H1 (cell line): ENCODE measurements around the gene MYO1F. TPM values are rescaled to one million over a fixed set of nuclear protein-coding genes. Genes with fewer than 3 reads are reported as not detected.

Source experiments
- CTCF ChIA-PET: fragments of 300-600 bp; sonication (Branson Sonifier 250); formaldehyde crosslinking; loops from one replicate; lab custom pipeline; 2021; ENCODE audit not compliant: partially characterized antibody; lab: Charles Lee
- POLR2A ChIA-PET: fragments of 300-600 bp; sonication (Branson Sonifier 250); formaldehyde crosslinking; loops from one replicate; lab custom pipeline; 2021; ENCODE audit warnings: inconsistent platforms; ENCODE audit not compliant: partially characterized antibody; lab: Charles Lee
- DNase-seq, 2 experiments: peaks; one replicate each; pipeline versions ENCODE4 v3.0.0 to v3.0.0-alpha.2; 2010 to 2022; ENCODE audit warnings: low spot score in 2 of 2, low read depth in 1 of 2, mixed read lengths in 1 of 2
- FAIRE-seq: peaks from 2 replicates; lab custom pipeline; 2011; peaks lifted over from hg19 to GRCh38; lab: Jason Lieb, UNC
- H2AFZ ChIP-seq: 2 replicates; pipeline ENCODE4 v1.8.1; 2012; ENCODE audit warnings: low read length, inconsistent platforms
- H2AK5ac ChIP-seq: 2 replicates; pipeline ENCODE4 v1.6.1; 2013; ENCODE audit warnings: low read depth, low read length
- H2BK120ac ChIP-seq: replicated peaks from 2 replicates; pipeline ENCODE3; 2013; ENCODE audit warnings: low read depth, low read length, inconsistent platforms
- H2BK12ac ChIP-seq: 2 replicates; pipeline ENCODE4 v1.6.1; 2013; ENCODE audit warnings: low read depth, low read length
- H2BK15ac ChIP-seq: 2 replicates; pipeline ENCODE4 v1.6.1; 2013; ENCODE audit warnings: low read length
- H2BK20ac ChIP-seq: 2 replicates; pipeline ENCODE4 v1.6.1; 2013; ENCODE audit warnings: low read length
- H2BK5ac ChIP-seq: 2 replicates; pipeline ENCODE4 v1.6.1; 2013; ENCODE audit warnings: low read depth, low read length
- H3K14ac ChIP-seq: 2 replicates; pipeline ENCODE4 v1.6.1; 2013; ENCODE audit warnings: inconsistent platforms; ENCODE audit not compliant: insufficient read length
- H3K18ac ChIP-seq: 2 replicates; pipeline ENCODE4 v1.6.1; 2013; ENCODE audit warnings: low read length; ENCODE audit errors: extremely low read depth
- H3K23ac ChIP-seq: 2 replicates; pipeline ENCODE4 v1.6.1; 2013; ENCODE audit warnings: inconsistent platforms; ENCODE audit not compliant: insufficient read length
- H3K23me2 ChIP-seq: 2 replicates; pipeline ENCODE4 v1.6.1; 2013; ENCODE audit warnings: low read depth, low read length
- H3K27ac ChIP-seq: 2 replicates; pipeline ENCODE4 v1.6.1; 2011; ENCODE audit warnings: low read depth, low read length, inconsistent platforms
- H3K27me3 ChIP-seq, 4 experiments: replicated peaks in 1 of 4; 1 replicate in 1 of 4; 2 replicates in 3 of 4; pipeline versions ENCODE4 v1.6.1 to v1.8.1; 2011 to 2013; ENCODE audit warnings: low read length in 3 of 4, mild to moderate bottlenecking in 3 of 4, inconsistent platforms in 2 of 4, mixed read lengths in 2 of 4, moderate library complexity in 1 of 4; ENCODE audit not compliant: control insufficient read depth in 3 of 4, insufficient read depth in 3 of 4; ENCODE audit errors: extremely low read depth in 1 of 4
- H3K36me3 ChIP-seq, 4 experiments: 2 replicates each; pipeline versions ENCODE4 v1.6.1 to v1.8.1; 2011 to 2013; ENCODE audit warnings: mild to moderate bottlenecking in 4 of 4, low read length in 3 of 4, moderate library complexity in 2 of 4, control low read depth in 1 of 4, inconsistent platforms in 1 of 4; ENCODE audit not compliant: insufficient read depth in 4 of 4, control insufficient read depth in 2 of 4
- H3K4ac ChIP-seq: replicated peaks from 2 replicates; pipeline ENCODE3; 2013; ENCODE audit warnings: low read length, low read depth, mixed read lengths, inconsistent platforms; ENCODE audit not compliant: insufficient read length
- H3K4me1 ChIP-seq, 4 experiments: replicated peaks in 1 of 4; 1 replicate in 1 of 4; 2 replicates in 3 of 4; pipeline versions ENCODE4 v1.6.1 to v1.8.1; 2011 to 2013; ENCODE audit warnings: low read length in 3 of 4, inconsistent platforms in 2 of 4, mixed read lengths in 1 of 4; ENCODE audit not compliant: insufficient read depth in 4 of 4, control insufficient read depth in 3 of 4
- H3K4me2 ChIP-seq, 2 experiments: 2 replicates each; pipeline versions ENCODE4 v1.6.1 to v1.8.1; 2011 to 2013; ENCODE audit warnings: low read depth in 2 of 2, low read length in 2 of 2, control low read depth in 1 of 2, inconsistent platforms in 1 of 2, mild to moderate bottlenecking in 1 of 2; ENCODE audit not compliant: insufficient read depth in 1 of 2
- H3K4me3 ChIP-seq, 4 experiments: fragments of 200-600, 300-600 bp in 1 of 4; sonication (generic), shearing (Covaris generic), sonication (Bioruptor Twin) in 1 of 4; 2 replicates each; pipeline versions ENCODE4 v1.5.1 to v1.8.1; 2011 to 2016; ENCODE audit warnings: low read length in 4 of 4, low read depth in 3 of 4, control low read depth in 2 of 4, inconsistent platforms in 2 of 4, mild to moderate bottlenecking in 2 of 4, mixed read lengths in 1 of 4, moderate library complexity in 1 of 4; ENCODE audit not compliant: insufficient read depth in 2 of 4; ENCODE audit errors: extremely low read depth in 1 of 4
- H3K56ac ChIP-seq: replicated peaks from 2 replicates; pipeline ENCODE3; 2013; ENCODE audit warnings: low read depth, mild to moderate bottlenecking, mixed read lengths, low read length, inconsistent platforms; ENCODE audit not compliant: insufficient read length
- H3K79me1 ChIP-seq: 2 replicates; pipeline ENCODE4 v1.6.1; 2013; ENCODE audit warnings: low read depth, low read length, control low read depth
- H3K79me2 ChIP-seq, 2 experiments: 2 replicates each; pipeline versions ENCODE4 v1.6.1 to v1.8.1; 2012 to 2013; ENCODE audit warnings: low read length in 2 of 2, mild to moderate bottlenecking in 2 of 2, inconsistent platforms in 1 of 2; ENCODE audit not compliant: insufficient read depth in 2 of 2, control insufficient read depth in 1 of 2
- H3K9ac ChIP-seq, 4 experiments: replicated peaks in 1 of 4; 1 replicate in 1 of 4; 2 replicates in 3 of 4; pipeline versions ENCODE4 v1.6.1 to v1.8.1; 2011 to 2013; ENCODE audit warnings: low read depth in 3 of 4, low read length in 3 of 4, control low read depth in 2 of 4, mild to moderate bottlenecking in 2 of 4, moderate library complexity in 2 of 4, inconsistent platforms in 1 of 4; ENCODE audit errors: extremely low read depth in 1 of 4
- H3K9me3 ChIP-seq, 2 experiments: 2 replicates each; pipeline versions ENCODE4 v1.6.1 to v1.8.1; 2012 to 2013; ENCODE audit warnings: mild to moderate bottlenecking in 2 of 2, moderate library complexity in 2 of 2, control low read depth in 1 of 2, inconsistent platforms in 1 of 2, low read depth in 1 of 2, low read length in 1 of 2, mixed read lengths in 1 of 2; ENCODE audit not compliant: insufficient read depth in 2 of 2
- H4K20me1 ChIP-seq, 2 experiments: replicated peaks in 1 of 2; 2 replicates each; pipeline versions ENCODE3 to v1.8.1; 2011 to 2013; ENCODE audit warnings: inconsistent platforms in 2 of 2, low read length in 2 of 2, mild to moderate bottlenecking in 1 of 2; ENCODE audit not compliant: insufficient read depth in 2 of 2, control insufficient read depth in 1 of 2
- H4K5ac ChIP-seq: 2 replicates; pipeline ENCODE4 v1.6.1; 2013; ENCODE audit warnings: low read length, low read depth, mixed read lengths, inconsistent platforms; ENCODE audit not compliant: insufficient read length
- H4K8ac ChIP-seq: 2 replicates; pipeline ENCODE4 v1.8.0; 2013; ENCODE audit warnings: mild to moderate bottlenecking, moderate library complexity, low read length, inconsistent platforms; ENCODE audit not compliant: insufficient read depth; ENCODE audit errors: extremely low read depth
- H4K91ac ChIP-seq: replicated peaks from 2 replicates; pipeline ENCODE3; 2013; ENCODE audit warnings: low read length, mixed read lengths, inconsistent platforms; ENCODE audit not compliant: insufficient read length
- CTBP2 ChIP-seq: IDR thresholded peaks from 2 replicates; pipeline ENCODE4 v1.7.0; 2011; ENCODE audit warnings: borderline replicate concordance, mild to moderate bottlenecking, moderate library complexity, mixed read lengths, low read length; ENCODE audit not compliant: insufficient read depth, insufficient read length
- HDAC6 ChIP-seq: IDR thresholded peaks from one replicate; pipeline ENCODE4 v1.7.1; 2012; ENCODE audit warnings: low read depth, mild to moderate bottlenecking, inconsistent platforms, low read length, moderate library complexity
- MAFK ChIP-seq: IDR thresholded peaks from 2 replicates; pipeline ENCODE4 v1.6.1; 2012; ENCODE audit warnings: low read depth, mild to moderate bottlenecking, improper control_type of control experiment, low read length
- NANOG ChIP-seq: IDR thresholded peaks from 2 replicates; pipeline ENCODE4 v1.6.1; 2011; ENCODE audit warnings: low read length, low read depth, mild to moderate bottlenecking, inconsistent platforms; ENCODE audit not compliant: insufficient read depth, poor library complexity, severe bottlenecking
- POLR2A ChIP-seq, 2 experiments: IDR thresholded peaks; 1 replicate in 1 of 2; 2 replicates in 1 of 2; pipeline ENCODE4 v1.6.1; 2011; ENCODE audit warnings: low read depth in 2 of 2, low read length in 2 of 2, mild to moderate bottlenecking in 2 of 2; ENCODE audit errors: control extremely low read depth in 1 of 2
- POLR2AphosphoS5 ChIP-seq: IDR thresholded peaks from 2 replicates; pipeline ENCODE4 v1.6.1; 2011; ENCODE audit warnings: low read depth, low read length
- RNF2 ChIP-seq: fragments of 200-900, 300-1000 bp; sonication (generic); IDR thresholded peaks from 2 replicates; pipeline ENCODE4 v1.7.1; 2016; ENCODE audit warnings: borderline replicate concordance, low read depth, mild to moderate bottlenecking, antibody characterized with exemption, low read length; ENCODE audit not compliant: poor library complexity, severe bottlenecking; ENCODE audit errors: missing control alignments
- SIRT6 ChIP-seq: IDR thresholded peaks from one replicate; pipeline ENCODE4 v1.7.1; 2012; ENCODE audit warnings: low read length, inconsistent platforms
- SRF ChIP-seq: IDR thresholded peaks from 2 replicates; pipeline ENCODE4 v1.6.1; 2011; ENCODE audit warnings: mild to moderate bottlenecking, low read depth, low read length, moderate library complexity
- TAF1 ChIP-seq: IDR thresholded peaks from 2 replicates; pipeline ENCODE4 v1.6.1; 2011; ENCODE audit warnings: mild to moderate bottlenecking, low read depth, low read length
- WGBS, 2 experiments: shearing (Covaris generic) in 1 of 2; methylation state at CpG; one replicate each; pipeline versions ENCODE4 v1.1.6 to v1.1.7; 2013 to 2015; ENCODE audit warnings: low lambda C conversion rate in 2 of 2, mixed read lengths in 2 of 2, inconsistent platforms in 1 of 2, low coverage in 1 of 2, missing lambda C conversion rate in 1 of 2; ENCODE audit not compliant: insufficient replicate concordance in 2 of 2, insufficient coverage in 1 of 2, insufficient read length in 1 of 2; ENCODE audit errors: extremely low coverage in 1 of 2, missing lambda C conversion rate in 1 of 2; 5-methylcytosine and 5-hydroxymethylcytosine counted together
- polyA plus RNA-seq, 7 experiments: library from polyadenylated mRNA; depleted of rRNA in 3 of 7; stranded (reverse) in 5 of 7; unstranded in 2 of 7; fragments of >200 nt in 5 of 7; fragments of 200-250 nt in 2 of 7; gene quantifications; 1 replicate in 5 of 7; 2 replicates in 1 of 7; 4 replicates in 1 of 7; pipeline versions ENCODE4 v1.2.1 to v1.2.3, GENCODE V29; 2011 to 2013; ENCODE audit warnings: missing spikeins in 2 of 7, mixed read lengths in 2 of 7
- total RNA-seq: library from RNA; stranded (reverse); fragmentation: NEBNext Ultra II Directional; extraction: Animal tissue kit (Norgen Biotek cat#: 25700); gene quantifications from 2 replicates; pipeline ENCODE4 v1.2.1, GENCODE V29; 2021
- TF ChIP-seq, protein P1 (sequence below): IDR thresholded peaks from 2 replicates; pipeline ENCODE4 v1.6.1; 2011; ENCODE audit warnings: low read depth, mild to moderate bottlenecking, low read length; ENCODE audit not compliant: insufficient read depth
- TF ChIP-seq, protein P2 (sequence below): IDR thresholded peaks from 2 replicates; pipeline ENCODE4 v1.6.1; 2012; ENCODE audit warnings: low read length, inconsistent platforms

The MYO1F gene
- total and polyA plus RNA-seq, 2 of the 8 experiments (the other 6 are each of a cell fraction or from before 2014, with no cell fraction given): 1.4 to 4.6 TPM

DNA sequence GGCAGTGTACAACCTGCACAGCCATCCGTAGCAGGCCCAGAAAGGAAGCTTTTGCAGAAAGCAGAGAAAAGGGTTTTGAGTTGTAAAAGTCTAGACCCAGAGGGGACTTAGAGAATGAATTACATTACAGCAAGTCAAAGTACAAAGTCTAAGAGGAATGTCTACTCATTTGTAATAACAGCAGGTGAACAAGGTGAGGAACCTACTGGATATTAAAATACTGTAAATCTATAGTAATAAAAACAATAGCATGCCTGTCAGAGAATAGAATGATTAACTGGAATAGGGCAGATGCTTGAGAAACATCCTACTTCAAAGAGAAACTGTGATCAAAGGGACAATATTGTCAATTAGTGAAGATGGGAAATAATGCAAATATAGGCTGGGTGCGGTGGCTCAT, 45.0 kb downstream of the MYO1F start:
- Histone ChIP-seq H3K23me2 (no peaks in the 10 kb centered on the region; the same call in 1 of the 2 replicates), H2BK5ac (no peak overlapping the region), H3K23ac (no peak overlapping the region), H4K8ac (no peak overlapping the region), H3K4me3 (no peak overlapping the region), H2BK20ac (no peak overlapping the region), H2AK5ac (no peak overlapping the region), H2BK15ac (no peak overlapping the region), H3K79me1 (peaks cover 9% of the 10 kb centered on the region), H3K79me2 (no peaks in the 10 kb centered on the region), H3K4me2 (no peak overlapping the region), H3K4me1 (peaks cover 0 to 5% (median 0%) of the 10 kb centered on the region in 4 experiments; a peak in 2 of 7 replicates), H3K14ac (no peak overlapping the region), H2BK120ac (no peak overlapping the region), H4K5ac (no peak overlapping the region), H4K91ac (no peak overlapping the region), H3K56ac (no peak overlapping the region), H2AFZ (no peak overlapping the region), H3K27ac (no peak overlapping the region), H3K18ac (no peak overlapping the region), H3K36me3 (no peaks in the 10 kb centered on the region), H3K27me3 (no peaks in the 10 kb centered on the region), H3K9me3 (no peaks in the 10 kb centered on the region), H3K4ac (no peak overlapping the region), H4K20me1 (peaks cover 6 to 14% of the 10 kb centered on the region in 2 experiments), H3K9ac (no peak overlapping the region), H2BK12ac (no peak overlapping the region)
- no peak for FAIRE-seq
- POLR2A ChIA-PET: interaction anchor here (1.2 kb wide), 1 partner anchor 46 kb away, joined by 3 read pairs; no protein-coding TSS in a partner anchor
- DNase-seq: no peak
- 88% methylated on average over 2 of the region's 2 CpGs; no CpG with 5 or more reads in 1 of the 2 experiments for WGBS, 2 experiments
- CTCF ChIA-PET: interaction anchor here (1.0 kb wide), 1 partner anchor 18 kb away, joined by 3 read pairs; no protein-coding TSS in a partner anchor
- TF ChIP-seq RNF2 (no peak), MAFK (no peak), POLR2A (IDR thresholded peaks at IDR 0.05; ENCODE audit: control extremely low read depth in 1 of 2, low read depth in 2 of 2, low read length in 2 of 2) (no peak), HDAC6 (no peak), CTBP2 (no peak), TAF1 (no peak), POLR2AphosphoS5 (no peak), SRF (no peak), SIRT6 (no peak), NANOG (no peak)
- TF ChIP-seq, protein P1, sequence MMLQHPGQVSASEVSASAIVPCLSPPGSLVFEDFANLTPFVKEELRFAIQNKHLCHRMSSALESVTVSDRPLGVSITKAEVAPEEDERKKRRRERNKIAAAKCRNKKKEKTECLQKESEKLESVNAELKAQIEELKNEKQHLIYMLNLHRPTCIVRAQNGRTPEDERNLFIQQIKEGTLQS: no peak
- TF ChIP-seq, protein P2, sequence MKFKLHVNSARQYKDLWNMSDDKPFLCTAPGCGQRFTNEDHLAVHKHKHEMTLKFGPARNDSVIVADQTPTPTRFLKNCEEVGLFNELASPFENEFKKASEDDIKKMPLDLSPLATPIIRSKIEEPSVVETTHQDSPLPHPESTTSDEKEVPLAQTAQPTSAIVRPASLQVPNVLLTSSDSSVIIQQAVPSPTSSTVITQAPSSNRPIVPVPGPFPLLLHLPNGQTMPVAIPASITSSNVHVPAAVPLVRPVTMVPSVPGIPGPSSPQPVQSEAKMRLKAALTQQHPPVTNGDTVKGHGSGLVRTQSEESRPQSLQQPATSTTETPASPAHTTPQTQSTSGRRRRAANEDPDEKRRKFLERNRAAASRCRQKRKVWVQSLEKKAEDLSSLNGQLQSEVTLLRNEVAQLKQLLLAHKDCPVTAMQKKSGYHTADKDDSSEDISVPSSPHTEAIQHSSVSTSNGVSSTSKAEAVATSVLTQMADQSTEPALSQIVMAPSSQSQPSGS: no peak
